Suprapubic skin (tissue), 4 donors: ENCODE measurements around the gene PNPLA1. TPM values are rescaled to one million over a fixed set of nuclear protein-coding genes. Genes with fewer than 3 reads are reported as not detected.

Source experiments
- DNase-seq, 2 donors: peaks; one replicate each; pipeline ENCODE4 v3.0.0-alpha.2; 2019; ENCODE audit warnings: low spot score in 2 of 2
- H3K27ac ChIP-seq: fragments of 200-600 bp; sonication (generic); one replicate; pipeline ENCODE4 v1.5.1; 2019
- H3K27me3 ChIP-seq: fragments of 200-600 bp; sonication (generic); one replicate; pipeline ENCODE4 v1.5.1; 2019
- H3K36me3 ChIP-seq: fragments of 200-600 bp; sonication (generic); one replicate; pipeline ENCODE4 v1.5.1; 2019
- H3K4me1 ChIP-seq: fragments of 200-600 bp; sonication (generic); one replicate; pipeline ENCODE4 v1.5.1; 2019
- H3K4me3 ChIP-seq: fragments of 200-600 bp; sonication (generic); one replicate; pipeline ENCODE4 v1.5.1; 2019; ENCODE audit warnings: mild to moderate bottlenecking
- H3K9me3 ChIP-seq: fragments of 200-600 bp; sonication (generic); one replicate; pipeline ENCODE4 v1.5.1; 2019
- EP300 ChIP-seq: sonication (generic); formaldehyde crosslinking; IDR thresholded peaks from one replicate; pipeline ENCODE4 v1.6.1; 2017; ENCODE audit warnings: antibody characterized with exemption
- POLR2A ChIP-seq, 2 donors: fragments of 450-650 bp; IDR thresholded peaks; one replicate each; pipeline ENCODE4 v1.6.1; 2017; ENCODE audit warnings: antibody characterized with exemption in 2 of 2, mild to moderate bottlenecking in 2 of 2, moderate library complexity in 2 of 2
- POLR2AphosphoS5 ChIP-seq, 3 donors: sonication (generic); formaldehyde crosslinking; IDR thresholded peaks; one replicate each; pipeline ENCODE4 v1.6.1; 2017; ENCODE audit warnings: antibody characterized with exemption in 3 of 3
- WGBS: methylation state at CpG from one replicate; pipeline ENCODE4 v1.1.5; 2018; 5-methylcytosine and 5-hydroxymethylcytosine counted together
- total RNA-seq, 4 donors: library from RNA; depleted of rRNA; stranded (reverse); fragments of >200 nt; gene quantifications; one replicate each; pipeline ENCODE4 v1.1.0, GENCODE V29; 2016
- TF ChIP-seq, protein P1 (sequence below), 2 donors: fragments of 200-600 bp in 1 of 2; fragments of 450-650 bp in 1 of 2; sonication (generic) in 1 of 2; IDR thresholded peaks; one replicate each; pipeline ENCODE4 v1.5.1; 2016 to 2019; ENCODE audit warnings: antibody characterized with exemption in 2 of 2, mild to moderate bottlenecking in 1 of 2, moderate library complexity in 1 of 2

The PNPLA1 gene
- total RNA-seq, 4 donors from 2014 or later: 15.7 to 40.3 (median 32.9) TPM

DNA sequence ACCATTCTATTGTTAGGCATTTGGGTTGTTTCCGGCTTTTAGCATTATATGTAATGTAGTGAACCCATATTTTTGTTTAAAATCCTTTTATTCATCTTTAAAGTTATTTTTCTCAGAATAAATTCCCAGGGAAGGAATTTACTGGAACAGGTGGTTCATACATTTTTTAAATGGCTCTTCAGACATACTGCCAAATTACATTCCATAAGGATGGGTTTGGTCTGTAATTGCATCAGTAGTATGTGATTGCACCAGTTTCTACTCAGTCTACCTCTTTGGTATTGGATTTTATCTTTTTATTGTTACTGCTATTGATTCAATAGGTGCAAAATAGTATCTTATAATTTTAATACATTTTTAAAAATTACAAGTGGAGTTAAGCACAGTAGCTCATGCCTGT, 46.2 kb upstream of the PNPLA1 start:
- DNase-seq: no peak
- peaks cover 82% of the 10 kb centered on the region for H3K36me3 ChIP-seq
- no peaks in the 10 kb centered on the region for H3K27me3 ChIP-seq
- H3K4me3 ChIP-seq: no peak overlapping the region
- peaks cover 9% of the 10 kb centered on the region for H3K4me1 ChIP-seq
- H3K9me3 ChIP-seq: no peaks in the 10 kb centered on the region
- H3K27ac ChIP-seq: no peak overlapping the region
- 94% methylated on average over 1 of the region's 1 CpG for WGBS
- no peak for TF ChIP-seq POLR2AphosphoS5 (IDR thresholded peaks at IDR 0.05)
- TF ChIP-seq EP300: no peak
- TF ChIP-seq POLR2A (IDR thresholded peaks at IDR 0.05): no peak
- TF ChIP-seq, protein P1, sequence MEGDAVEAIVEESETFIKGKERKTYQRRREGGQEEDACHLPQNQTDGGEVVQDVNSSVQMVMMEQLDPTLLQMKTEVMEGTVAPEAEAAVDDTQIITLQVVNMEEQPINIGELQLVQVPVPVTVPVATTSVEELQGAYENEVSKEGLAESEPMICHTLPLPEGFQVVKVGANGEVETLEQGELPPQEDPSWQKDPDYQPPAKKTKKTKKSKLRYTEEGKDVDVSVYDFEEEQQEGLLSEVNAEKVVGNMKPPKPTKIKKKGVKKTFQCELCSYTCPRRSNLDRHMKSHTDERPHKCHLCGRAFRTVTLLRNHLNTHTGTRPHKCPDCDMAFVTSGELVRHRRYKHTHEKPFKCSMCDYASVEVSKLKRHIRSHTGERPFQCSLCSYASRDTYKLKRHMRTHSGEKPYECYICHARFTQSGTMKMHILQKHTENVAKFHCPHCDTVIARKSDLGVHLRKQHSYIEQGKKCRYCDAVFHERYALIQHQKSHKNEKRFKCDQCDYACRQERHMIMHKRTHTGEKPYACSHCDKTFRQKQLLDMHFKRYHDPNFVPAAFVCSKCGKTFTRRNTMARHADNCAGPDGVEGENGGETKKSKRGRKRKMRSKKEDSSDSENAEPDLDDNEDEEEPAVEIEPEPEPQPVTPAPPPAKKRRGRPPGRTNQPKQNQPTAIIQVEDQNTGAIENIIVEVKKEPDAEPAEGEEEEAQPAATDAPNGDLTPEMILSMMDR (IDR thresholded peaks at IDR 0.05): no peak

DNA sequence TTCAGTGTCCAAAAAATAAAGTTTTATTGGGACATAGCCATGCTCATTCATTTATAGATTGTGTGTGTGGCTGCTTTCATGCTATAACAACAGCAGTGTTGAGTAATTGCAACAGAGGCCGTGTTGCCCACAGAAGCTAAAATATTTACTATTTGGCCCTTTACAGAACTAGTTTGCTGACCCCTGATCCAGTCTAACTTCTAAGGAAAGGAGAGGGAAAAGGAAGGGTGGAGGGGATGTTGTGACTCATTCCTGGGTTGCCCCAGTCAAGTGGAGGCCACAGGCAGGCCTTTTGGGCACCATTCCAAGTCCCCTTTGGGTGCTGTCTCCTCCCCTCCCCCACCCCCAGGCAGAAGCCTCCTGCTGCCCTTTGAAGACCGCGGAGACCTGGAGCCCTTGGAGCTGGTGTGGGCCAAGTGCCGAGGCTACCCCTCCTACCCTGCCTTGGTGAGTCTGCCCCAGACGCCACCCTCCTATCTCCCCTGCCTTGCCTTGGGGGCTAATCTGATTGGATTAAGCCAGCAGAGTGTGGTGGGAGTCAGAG, 44.9 kb upstream of the PNPLA1 start:
- Histone ChIP-seq H3K27ac (no peak overlapping the region), H3K4me3 (no peak overlapping the region), H3K36me3 (peaks cover 82% of the 10 kb centered on the region), H3K27me3 (no peaks in the 10 kb centered on the region), H3K4me1 (peaks cover 9% of the 10 kb centered on the region), H3K9me3 (no peaks in the 10 kb centered on the region)
- DNase-seq: no peak
- 81% methylated on average over 5 of the region's 5 CpGs for WGBS
- TF ChIP-seq POLR2AphosphoS5 (IDR thresholded peaks at IDR 0.05): no peak
- no peak for TF ChIP-seq POLR2A (IDR thresholded peaks at IDR 0.05)
- TF ChIP-seq EP300: no peak
- TF ChIP-seq, protein P1 (IDR thresholded peaks at IDR 0.05): no peak

DNA sequence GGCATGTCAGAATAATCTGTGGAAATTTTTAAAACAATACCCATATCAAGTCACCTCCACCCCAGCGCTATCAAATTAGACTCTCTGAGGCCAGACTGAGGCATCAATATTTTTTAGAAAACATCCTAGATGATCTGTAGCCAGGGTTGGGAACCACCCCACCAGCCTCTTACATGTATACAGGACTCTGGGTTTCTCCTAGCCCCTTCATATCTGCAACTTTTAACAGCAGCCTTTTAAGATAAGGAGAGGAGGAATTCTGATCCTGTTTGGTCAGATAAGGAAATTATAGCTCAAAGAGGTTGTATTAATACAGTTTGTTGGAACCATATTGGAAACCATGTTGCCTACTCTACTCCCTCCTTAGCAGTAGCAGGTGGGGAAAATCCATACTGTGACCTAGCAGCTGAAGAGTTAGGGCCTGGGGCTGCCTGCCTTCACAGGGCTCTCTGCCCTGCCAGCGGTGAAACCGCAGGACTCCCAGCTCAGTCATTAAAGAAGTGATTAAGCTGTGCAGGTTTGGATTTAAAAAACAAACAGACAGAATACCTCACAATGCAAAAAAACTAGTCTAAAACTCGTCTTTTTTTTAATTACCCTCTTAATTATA, 43.3 kb upstream of the PNPLA1 start:
- no peak for DNase-seq
- peaks cover 90% of the 10 kb centered on the region for H3K36me3 ChIP-seq
- no peak overlapping the region for H3K27ac ChIP-seq
- H3K4me1 ChIP-seq: peaks cover 9% of the 10 kb centered on the region
- H3K9me3 ChIP-seq: no peaks in the 10 kb centered on the region
- no peaks in the 10 kb centered on the region for H3K27me3 ChIP-seq
- 77% methylated on average over 4 of the region's 4 CpGs for WGBS
- TF ChIP-seq, protein P1 (IDR thresholded peaks at IDR 0.05): no peak
- TF ChIP-seq POLR2A (IDR thresholded peaks at IDR 0.05) (no peak), POLR2AphosphoS5 (IDR thresholded peaks at IDR 0.05) (no peak), EP300 (no peak)
- no peak overlapping the region for H3K4me3 ChIP-seq

DNA sequence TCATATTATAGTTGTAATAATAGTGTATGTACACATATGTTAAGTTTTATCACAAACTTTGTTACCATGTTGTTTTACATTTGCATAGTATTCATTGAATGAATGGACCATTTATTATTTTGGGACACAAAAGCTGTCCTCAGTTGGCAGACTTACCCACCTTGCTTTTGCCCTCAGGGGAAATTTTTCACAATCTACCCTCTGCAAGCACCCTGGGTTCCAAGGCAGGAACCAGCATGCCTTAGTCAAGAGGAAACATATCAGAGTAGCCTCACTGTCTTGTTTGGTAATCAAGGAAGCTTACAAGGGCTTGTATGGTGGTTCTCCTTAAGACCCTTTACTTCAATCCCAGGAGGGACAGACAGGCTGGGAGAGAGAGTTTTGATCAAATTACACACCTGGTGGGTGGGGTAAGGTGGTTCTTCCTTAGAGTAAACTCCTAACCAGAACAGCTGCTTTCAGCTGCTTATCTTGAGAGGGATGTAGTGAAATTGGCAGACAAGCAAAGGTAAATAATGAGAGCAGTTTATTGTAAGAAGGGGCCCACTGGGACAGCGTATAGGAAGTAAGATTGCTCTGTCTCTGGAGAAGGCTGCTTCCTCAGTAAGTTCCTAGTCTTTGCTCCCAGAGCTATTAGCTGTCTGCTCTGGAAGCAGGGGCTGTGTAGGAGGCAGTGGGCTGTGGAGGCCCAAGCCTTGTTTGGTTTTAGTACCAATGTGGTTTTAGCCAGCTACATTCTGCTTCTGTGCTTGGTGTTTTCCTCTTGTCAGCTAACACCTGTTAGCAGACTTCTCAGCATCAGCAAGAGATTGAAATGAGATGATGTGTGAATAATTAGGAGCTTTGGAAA, 42.3 kb upstream of the PNPLA1 start:
- Histone ChIP-seq H3K36me3 (peaks cover 89% of the 10 kb centered on the region), H3K27me3 (no peaks in the 10 kb centered on the region), H3K27ac (no peak overlapping the region), H3K4me1 (peaks cover 9% of the 10 kb centered on the region), H3K4me3 (no peak overlapping the region), H3K9me3 (no peaks in the 10 kb centered on the region)
- no peak for DNase-seq
- WGBS: 71% methylated on average over 1 of the region's 1 CpG
- TF ChIP-seq POLR2AphosphoS5 (IDR thresholded peaks at IDR 0.05) (no peak), EP300 (no peak), POLR2A (IDR thresholded peaks at IDR 0.05) (no peak)
- TF ChIP-seq, protein P1 (IDR thresholded peaks at IDR 0.05): no peak

DNA sequence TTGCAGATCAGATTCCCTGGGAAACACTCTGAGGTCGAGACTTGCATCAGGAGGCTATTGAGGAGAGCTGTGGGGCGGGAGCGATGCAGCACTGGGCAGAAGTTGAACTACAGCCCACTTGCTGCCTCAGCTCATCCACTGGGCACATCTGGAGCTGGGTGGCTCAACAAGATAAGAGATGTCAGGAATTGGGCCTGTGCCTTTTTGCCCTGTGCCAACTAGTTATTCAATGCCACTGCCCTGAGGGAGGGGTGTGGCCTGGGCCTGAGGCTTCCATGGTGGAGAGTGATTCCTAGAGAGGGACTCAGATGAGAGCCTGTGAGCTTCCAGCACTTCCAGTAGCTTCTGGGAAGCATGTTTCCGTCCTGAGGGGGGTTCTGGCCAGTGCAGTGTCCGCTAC, 40.6 kb upstream of the PNPLA1 start:
- Histone ChIP-seq H3K9me3 (no peaks in the 10 kb centered on the region), H3K4me3 (no peak overlapping the region), H3K4me1 (peaks cover 9% of the 10 kb centered on the region), H3K27me3 (no peaks in the 10 kb centered on the region), H3K36me3 (peaks cover 86% of the 10 kb centered on the region), H3K27ac (no peak overlapping the region)
- TF ChIP-seq POLR2AphosphoS5 (IDR thresholded peaks at IDR 0.05): no peak
- no peak for TF ChIP-seq POLR2A (IDR thresholded peaks at IDR 0.05)
- TF ChIP-seq, protein P1 (IDR thresholded peaks at IDR 0.05): no peak
- no peak for TF ChIP-seq EP300
- 95% methylated on average over 2 of the region's 5 CpGs for WGBS
- DNase-seq: no peak
